GM12878 (cell line): ENCODE results near the gene MAN2A1. TPM values are rescaled to one million over a fixed set of nuclear protein-coding genes. Genes with fewer than 3 reads are reported as not detected.

ENCODE experiments used
- ATAC-seq: fragments of 200-7000 bp; cut with Tn5 transposase; 3 replicates; pipeline ENCODE4 v1.9.1; 2020; ENCODE audit warnings: mild to moderate bottlenecking, moderate library complexity
- BruUV-seq: library from RNA; stranded (reverse); fragments of 400-500 nt; replicated peaks from 2 replicates; lab custom pipeline; 2021; lab: Mats Ljungman, UMichigan
- CTCF ChIA-PET: fragments of 300-600 bp; sonication (Branson Sonifier 250); formaldehyde crosslinking; extraction: SDS; loops from one replicate; lab custom pipeline; 2021; ENCODE audit warnings: inconsistent platforms; lab: Yijun Ruan, JAX
- POLR2A ChIA-PET: fragments of 350-600 bp; formaldehyde crosslinking; extraction: SDS; loops from one replicate; lab custom pipeline; 2021; ENCODE audit warnings: inconsistent platforms; lab: Charles Lee
- RAD21 ChIA-PET: fragments of 300-600 bp; sonication (Branson Sonifier 250); formaldehyde crosslinking; loops from one replicate; lab custom pipeline; 2023; ENCODE audit warnings: antibody characterized with exemption; ENCODE audit not compliant: unreplicated experiment; lab: Charles Lee
- SMC1A ChIA-PET: fragments of 300-600 bp; sonication (Branson Sonifier 250); formaldehyde crosslinking; loops from one replicate; lab custom pipeline; 2023; ENCODE audit not compliant: unreplicated experiment, uncharacterized antibody; lab: Charles Lee
- DNase-seq: peaks from one replicate; pipeline ENCODE4 v3.0.0-alpha.2; 2011; ENCODE audit warnings: low read depth, low spot score
- FAIRE-seq: peaks from 3 replicates; lab custom pipeline; 2011; peaks lifted over from hg19 to GRCh38; lab: Jason Lieb, UNC
- H2AFZ ChIP-seq: 2 replicates; pipeline ENCODE4 v1.6.0; 2011; ENCODE audit warnings: low read depth, low read length, control low read depth; ENCODE audit not compliant: control insufficient read depth
- H3K27ac ChIP-seq: 2 replicates; pipeline ENCODE4 v1.5.1; 2011; ENCODE audit warnings: control low read depth; ENCODE audit not compliant: control insufficient read depth, insufficient read depth
- H3K27me3 ChIP-seq, 2 experiments: replicated peaks in 1 of 2; 2 replicates each; pipeline versions ENCODE4 v1.6.0 to v1.6.1; 2011; ENCODE audit warnings: low read length in 1 of 2; ENCODE audit not compliant: control insufficient read depth in 2 of 2, insufficient read depth in 2 of 2
- H3K36me3 ChIP-seq, 2 experiments: 2 replicates each; pipeline ENCODE4 v1.5.1; 2011; ENCODE audit warnings: low read length in 1 of 2; ENCODE audit not compliant: control insufficient read depth in 2 of 2, insufficient read depth in 2 of 2
- H3K4me1 ChIP-seq: 2 replicates; pipeline ENCODE4 v1.6.1; 2011; ENCODE audit warnings: mild to moderate bottlenecking, low read length, moderate library complexity, mixed read lengths; ENCODE audit not compliant: control insufficient read depth, insufficient read depth
- H3K4me2 ChIP-seq: 2 replicates; pipeline ENCODE4 v1.6.0; 2011; ENCODE audit warnings: control low read depth; ENCODE audit not compliant: control insufficient read depth, insufficient read depth
- H3K4me3 ChIP-seq: fragments of 200-600 bp; sonication (generic); 2 replicates; pipeline ENCODE4 v1.5.1; 2016
- H3K79me2 ChIP-seq: 2 replicates; pipeline ENCODE4 v1.6.0; 2011; ENCODE audit warnings: low read length; ENCODE audit not compliant: control insufficient read depth, insufficient read depth
- H3K9ac ChIP-seq: 2 replicates; pipeline ENCODE4 v1.8.0; 2011; ENCODE audit warnings: low read length, control low read depth, mixed read lengths; ENCODE audit not compliant: control insufficient read depth, insufficient read depth
- H3K9me3 ChIP-seq: replicated peaks from 3 replicates; pipeline ENCODE4 v1.5.1; 2011; ENCODE audit warnings: mild to moderate bottlenecking, low read length; ENCODE audit not compliant: control insufficient read depth, insufficient read depth
- H4K20me1 ChIP-seq: 2 replicates; pipeline ENCODE4 v1.6.0; 2011; ENCODE audit not compliant: control insufficient read depth, insufficient read depth
- CHD1 ChIP-seq: IDR thresholded peaks from 2 replicates; pipeline ENCODE4 v1.6.1; 2012; ENCODE audit warnings: low read depth, low read length, improper control_type of control experiment
- IKZF1 ChIP-seq: fragments of 450-650 bp; conservative IDR thresholded peaks from 2 replicates; pipeline ENCODE4 v1.6.1; 2017; ENCODE audit warnings: antibody characterized with exemption, mild to moderate bottlenecking
- JUNB ChIP-seq: IDR thresholded peaks from 2 replicates; pipeline ENCODE4 v1.6.1; 2016; ENCODE audit warnings: antibody characterized with exemption, mild to moderate bottlenecking
- RFX5 ChIP-seq: IDR thresholded peaks from 2 replicates; pipeline ENCODE4 v1.6.1; 2011; ENCODE audit warnings: low read depth, low read length, improper control_type of control experiment
- YBX1 ChIP-seq: fragments of 450-650 bp; IDR thresholded peaks from 2 replicates; pipeline ENCODE4 v1.6.1; 2016; ENCODE audit warnings: antibody characterized with exemption
- whole genome bisulfite sequencing: methylation state at CpG from one replicate; pipeline ENCODE4 v1.1.6; 2016; ENCODE audit warnings: low lambda C conversion rate; ENCODE audit not compliant: insufficient replicate concordance, insufficient coverage; ENCODE audit errors: missing lambda C conversion rate; 5-methylcytosine and 5-hydroxymethylcytosine counted together
- in situ Hi-C: fragments of 300-500 bp; cut with MboI; formaldehyde crosslinking; loops from 9 replicates; pipeline ENCODE4 v1.14.3; 2018; ENCODE audit warnings: mixed read lengths
- intact Hi-C: fragments of 100-400 bp; cut with micrococcal nuclease; formaldehyde crosslinking; loops from one replicate; pipeline ENCODE4 v1.14.2; 2022; ENCODE audit not compliant: unreplicated experiment
- polyA plus RNA-seq, 11 experiments: library from polyadenylated mRNA; depleted of rRNA in 4 of 11; unstranded in 6 of 11; stranded (reverse) in 5 of 11; fragments of >200 nt; fragmentation: Nextera tagmentation in 4 of 11; fragmentation: Illumina TruSeq in 1 of 11; extraction: Ambion mirVana in 4 of 11; extraction: Trizol in 1 of 11; gene quantifications; 1 replicate in 1 of 11; 2 replicates in 10 of 11; pipeline versions ENCODE4 v1.2.1 to v1.2.3, GENCODE V29; 2011 to 2016; ENCODE audit warnings: inconsistent platforms in 2 of 11, missing spikeins in 2 of 11, low read depth in 1 of 11
- total RNA-seq, 4 experiments: library from RNA; depleted of rRNA in 3 of 4; stranded (reverse); fragments of >200 nt in 3 of 4; fragmentation: Illumina TruSeq in 1 of 4; extraction: Trizol in 1 of 4; gene quantifications; 2 replicates each; pipeline versions ENCODE4 v1.2.1 to v1.2.3, GENCODE V29; 2013 to 2021
- TF ChIP-seq, protein P1 (sequence below): fragments of 450-650 bp; IDR thresholded peaks from 2 replicates; pipeline ENCODE4 v1.6.1; 2016; ENCODE audit warnings: mild to moderate bottlenecking, moderate library complexity, borderline replicate concordance
- TF ChIP-seq, protein P2 (sequence below): fragments of 450-650 bp; IDR thresholded peaks from 2 replicates; pipeline ENCODE4 v1.6.1; 2016; ENCODE audit warnings: mild to moderate bottlenecking

The MAN2A1 gene
- total and polyA plus RNA-seq, 10 of the 15 experiments (the other 5 are each of a cell fraction or from before 2014, with no cell fraction given), result 4.2 to 27.9 (median 10.5) TPM

DNA sequence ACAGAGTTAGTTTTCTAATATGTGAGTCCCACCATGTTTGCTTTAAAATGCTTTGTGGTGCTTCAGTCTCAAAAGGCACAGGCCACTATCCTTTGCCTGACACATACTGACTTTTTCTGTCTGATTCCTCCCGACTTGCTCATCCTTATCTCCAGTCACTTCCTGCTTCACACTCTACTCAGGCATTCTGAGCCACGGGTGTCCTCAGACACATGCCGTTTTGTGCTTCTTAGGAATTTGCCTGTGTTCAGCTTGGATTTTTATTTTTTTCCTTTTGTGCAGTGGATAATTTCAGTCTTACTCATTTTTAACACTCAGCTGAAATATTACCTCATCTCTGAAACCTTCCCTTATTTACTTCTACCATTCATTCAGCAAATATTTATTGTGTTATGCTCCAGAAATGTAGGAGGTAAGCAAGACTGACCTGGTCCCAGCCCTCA, 54.1 kb downstream of the MAN2A1 start (continued):
- TF ChIP-seq, protein P1, sequence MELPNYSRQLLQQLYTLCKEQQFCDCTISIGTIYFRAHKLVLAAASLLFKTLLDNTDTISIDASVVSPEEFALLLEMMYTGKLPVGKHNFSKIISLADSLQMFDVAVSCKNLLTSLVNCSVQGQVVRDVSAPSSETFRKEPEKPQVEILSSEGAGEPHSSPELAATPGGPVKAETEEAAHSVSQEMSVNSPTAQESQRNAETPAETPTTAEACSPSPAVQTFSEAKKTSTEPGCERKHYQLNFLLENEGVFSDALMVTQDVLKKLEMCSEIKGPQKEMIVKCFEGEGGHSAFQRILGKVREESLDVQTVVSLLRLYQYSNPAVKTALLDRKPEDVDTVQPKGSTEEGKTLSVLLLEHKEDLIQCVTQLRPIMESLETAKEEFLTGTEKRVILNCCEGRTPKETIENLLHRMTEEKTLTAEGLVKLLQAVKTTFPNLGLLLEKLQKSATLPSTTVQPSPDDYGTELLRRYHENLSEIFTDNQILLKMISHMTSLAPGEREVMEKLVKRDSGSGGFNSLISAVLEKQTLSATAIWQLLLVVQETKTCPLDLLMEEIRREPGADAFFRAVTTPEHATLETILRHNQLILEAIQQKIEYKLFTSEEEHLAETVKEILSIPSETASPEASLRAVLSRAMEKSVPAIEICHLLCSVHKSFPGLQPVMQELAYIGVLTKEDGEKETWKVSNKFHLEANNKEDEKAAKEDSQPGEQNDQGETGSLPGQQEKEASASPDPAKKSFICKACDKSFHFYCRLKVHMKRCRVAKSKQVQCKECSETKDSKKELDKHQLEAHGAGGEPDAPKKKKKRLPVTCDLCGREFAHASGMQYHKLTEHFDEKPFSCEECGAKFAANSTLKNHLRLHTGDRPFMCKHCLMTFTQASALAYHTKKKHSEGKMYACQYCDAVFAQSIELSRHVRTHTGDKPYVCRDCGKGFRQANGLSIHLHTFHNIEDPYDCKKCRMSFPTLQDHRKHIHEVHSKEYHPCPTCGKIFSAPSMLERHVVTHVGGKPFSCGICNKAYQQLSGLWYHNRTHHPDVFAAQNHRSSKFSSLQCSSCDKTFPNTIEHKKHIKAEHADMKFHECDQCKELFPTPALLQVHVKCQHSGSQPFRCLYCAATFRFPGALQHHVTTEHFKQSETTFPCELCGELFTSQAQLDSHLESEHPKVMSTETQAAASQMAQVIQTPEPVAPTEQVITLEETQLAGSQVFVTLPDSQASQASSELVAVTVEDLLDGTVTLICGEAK, result no peak

DNA sequence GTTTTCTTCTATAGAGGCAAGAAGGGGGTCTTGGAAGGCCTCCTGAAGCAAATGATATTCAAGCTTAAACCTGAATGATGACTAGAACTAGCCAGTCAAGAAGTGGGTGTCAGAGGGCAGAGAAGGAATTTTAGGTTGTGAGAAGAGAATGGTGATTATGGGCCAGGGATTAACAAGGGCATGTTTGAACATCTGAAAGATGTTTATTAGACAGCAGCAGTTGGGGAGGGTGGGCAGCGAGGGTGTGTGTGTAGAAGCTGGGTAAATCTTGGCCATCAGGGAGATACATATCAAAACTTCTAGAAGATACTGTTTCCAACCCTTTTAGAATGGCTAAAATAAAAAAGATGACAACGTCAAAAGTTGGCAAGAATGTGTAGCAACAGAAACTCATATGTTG, 54.5 kb downstream of the MAN2A1 start:
- in situ Hi-C loops (no loop called here), intact Hi-C loops (loop anchor here (5.0 kb wide), 1 partner anchor 52 kb away; no protein-coding TSS in a partner anchor)
- H4K20me1 ChIP-seq, result no peaks in the 10 kb centered on the region
- no peaks in the 10 kb centered on the region for H3K27me3 ChIP-seq
- H3K9me3 ChIP-seq, result no peaks in the 10 kb centered on the region
- ChIA-PET CTCF (no interaction called here), SMC1A (no interaction called here), POLR2A (interaction anchor here (0.7 kb wide), 1 partner anchor 49 kb away, joined by 3 read pairs; no protein-coding TSS in a partner anchor), RAD21 (no interaction called here)
- no peaks in the 10 kb centered on the region for H3K79me2 ChIP-seq
- no peak for ATAC-seq
- peaks cover 11% of the 10 kb centered on the region for H3K4me1 ChIP-seq
- no peak overlapping the region for H3K27ac ChIP-seq
- WGBS, result 100% methylated on average over 2 of the region's 2 CpGs
- BruUV-seq, result no TSS peak
- no peak overlapping the region for H2AFZ ChIP-seq
- H3K4me2 ChIP-seq, result no peak overlapping the region
- no peak for DNase-seq
- no peak overlapping the region for H3K4me3 ChIP-seq
- H3K36me3 ChIP-seq, result peaks cover 0 to 2% of the 10 kb centered on the region in 2 experiments; a peak in 1 of 4 replicates
- no peak for TF ChIP-seq JUNB
- TF ChIP-seq, protein P2, sequence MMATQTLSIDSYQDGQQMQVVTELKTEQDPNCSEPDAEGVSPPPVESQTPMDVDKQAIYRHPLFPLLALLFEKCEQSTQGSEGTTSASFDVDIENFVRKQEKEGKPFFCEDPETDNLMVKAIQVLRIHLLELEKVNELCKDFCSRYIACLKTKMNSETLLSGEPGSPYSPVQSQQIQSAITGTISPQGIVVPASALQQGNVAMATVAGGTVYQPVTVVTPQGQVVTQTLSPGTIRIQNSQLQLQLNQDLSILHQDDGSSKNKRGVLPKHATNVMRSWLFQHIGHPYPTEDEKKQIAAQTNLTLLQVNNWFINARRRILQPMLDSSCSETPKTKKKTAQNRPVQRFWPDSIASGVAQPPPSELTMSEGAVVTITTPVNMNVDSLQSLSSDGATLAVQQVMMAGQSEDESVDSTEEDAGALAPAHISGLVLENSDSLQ, result no peak
- TF ChIP-seq CHD1, result no peak
- TF ChIP-seq YBX1, result no peak
- TF ChIP-seq RFX5, result no peak
- no peak for TF ChIP-seq IKZF1
- FAIRE-seq, result no peak
- no peak overlapping the region for H3K9ac ChIP-seq
